Heart left ventricle (tissue), 16 donors: Measurements from ENCODE around the gene HSPB8. TPM values are rescaled to one million over a fixed set of nuclear protein-coding genes. Genes with fewer than 3 reads are reported as not detected.

Experiments used
- ATAC-seq, 4 donors: fragments of 200-7000 bp; cut with Tn5 transposase; one replicate each; pipeline ENCODE4 v1.9.1; 2020 to 2022; ENCODE audit warnings: moderate library complexity in 4 of 4, mild to moderate bottlenecking in 3 of 4, moderate number of reproducible peaks in 1 of 4
- DNase-seq, 5 donors: peaks; one replicate each; pipeline ENCODE4 v3.0.0-alpha.2; 2020
- H3K27ac ChIP-seq, 12 donors: fragments of 200-600 bp; sonication (generic) in 4 of 12; one replicate each; pipeline versions ENCODE4 v1.5.0 to v1.8.0; 2016 to 2022; ENCODE audit warnings: mild to moderate bottlenecking in 2 of 12
- H3K27me3 ChIP-seq, 9 donors: fragments of 200-600 bp; sonication (generic) in 2 of 9; one replicate each; pipeline versions ENCODE4 v1.5.1 to v1.8.0; 2016 to 2022; ENCODE audit warnings: mild to moderate bottlenecking in 3 of 9
- H3K36me3 ChIP-seq, 9 donors: fragments of 200-600 bp; sonication (generic) in 2 of 9; one replicate each; pipeline versions ENCODE4 v1.5.0 to v1.8.0; 2018 to 2022; ENCODE audit warnings: mild to moderate bottlenecking in 2 of 9
- H3K4me1 ChIP-seq, 12 donors: fragments of 200-600 bp; sonication (generic) in 4 of 12; one replicate each; pipeline versions ENCODE4 v1.5.0 to v1.8.0; 2016 to 2022; ENCODE audit warnings: mild to moderate bottlenecking in 3 of 12
- H3K4me3 ChIP-seq, 12 donors: fragments of 200-600 bp; sonication (generic) in 4 of 12; one replicate each; pipeline versions ENCODE4 v1.5.0 to v1.8.0; 2017 to 2022; ENCODE audit warnings: mild to moderate bottlenecking in 9 of 12, moderate library complexity in 4 of 12
- H3K9me3 ChIP-seq, 12 donors: fragments of 200-600 bp; sonication (generic) in 4 of 12; one replicate each; pipeline versions ENCODE4 v1.5.0 to v1.8.0; 2016 to 2022; ENCODE audit warnings: mild to moderate bottlenecking in 1 of 12
- CTCF ChIP-seq, 12 donors: fragments of 200-600 bp; sonication (generic) in 4 of 12; IDR thresholded peaks; one replicate each; pipeline versions ENCODE4 v1.5.0 to v1.8.0; 2018 to 2022; ENCODE audit warnings: antibody characterized with exemption in 12 of 12, mild to moderate bottlenecking in 5 of 12
- POLR2A ChIP-seq, 2 donors: fragments of 450-650 bp; IDR thresholded peaks; one replicate each; pipeline ENCODE4 v1.6.1; 2017; ENCODE audit warnings: antibody characterized with exemption in 2 of 2, mild to moderate bottlenecking in 2 of 2, moderate library complexity in 2 of 2
- WGBS, 4 donors: extraction: QIAGEN DNeasy Blood & Tissue Kit in 2 of 4; methylation state at CpG; one replicate each; pipeline versions ENCODE4 v1.1.5 to v1.1.7; 2013 to 2018; 5-methylcytosine and 5-hydroxymethylcytosine counted together
- intact Hi-C, 10 donors: fragments of 100-400 bp; cut with DNase I; formaldehyde crosslinking; loops; one replicate each; pipeline versions ENCODE4 v1.11.1 to v1.14.2; 2022
- polyA plus RNA-seq, 2 donors: library from polyadenylated mRNA; stranded (reverse); fragments of 200-250 nt; gene quantifications; one replicate each; pipeline ENCODE4 v1.2.3, GENCODE V29; 2013
- total RNA-seq, 9 donors: library from RNA; depleted of rRNA in 2 of 9; stranded (reverse); fragments of >200 nt in 2 of 9; fragmentation: NEBNext Ultra II Directional in 3 of 9; extraction: Animal tissue kit (Norgen Biotek cat#: 25700) in 3 of 9; gene quantifications; one replicate each; pipeline versions ENCODE4 v1.1.0 to v1.2.4, GENCODE V29; 2016 to 2023
- donor health status: ischemic (EF 13 %, LVEDD 7.1; RV severe dilation, severe dysfunction).
- donor health status: healthy with polysubstance abuse.
- donor health status: DM: no; HTN: yes; CAD: no.
- donor health status: DM: no; HTN: no; CAD: no.
- donor health status: ischemic (EF 25% LVEDD 6.9; RV normal size, moderate dysfunction).
- donor health status: ischemic (EF 25% LVEDD 5.7; RV mildly dilated, moderate dysfunction).
- donor health status: healthy.
- donor health status: DM: yes; HTN: yes; CAD: no.
- donor health status: ischemic (EF 35%, LVEDD 5.7; RV mildly dilated, moderate dysfunction).
- donor health status: nonischemic (EF 11% LVEDD 7.7; RV severe dilation, severe dysfunction).
- donor health status: DM: yes; HTN: yes; CAD: no.
- donor health status: PGD.
- donor health status: ischemic (EF 29% LVEDD 5.4; RV normal size, mild dysfunction).
- donor health status: nonischemic (EF 23%, LVEDD 6.1; RV moderate dilation, normal function).

The HSPB8 gene
- total and polyA plus RNA-seq, 11 donors: 417 to 662 (median 523) TPM

- peak; percentile 55 to 71 (median 70) for ATAC-seq
- Histone ChIP-seq H3K9me3 (no peaks in the 10 kb centered on the region), H3K27me3 (no peaks in the 10 kb centered on the region), H3K4me3 (peak overlapping the region in 9 of 12 donors; percentile 62 to 83 (median 72)), H3K36me3 (peaks cover 0 to 24% (median 16%) of the 10 kb centered on the region in 9 donors), H3K4me1 (peaks cover 0 to 63% (median 26%) of the 10 kb centered on the region in 12 donors), H3K27ac (peak overlapping the region; percentile 50 to 99 (median 95))
- TF ChIP-seq POLR2A (IDR thresholded peaks at IDR 0.05) (no peak), CTCF (IDR thresholded peaks at IDR 0.05) (no peak)
- intact Hi-C loops: loop anchor here in 4 of 10 donors (5.0 to 10.0 kb wide), 3 partner anchors 63 to 228 kb away; no protein-coding TSS in a partner anchor
- peak in 4 of 5 donors; percentile 32 to 82 (median 58) for DNase-seq
- 45 to 57% (median 52%) methylated on average over 8 to 9 of the region's 9 CpGs for WGBS, 4 donors
These were observed 5.4 kb downstream of the HSPB8 start for GRCh38 chr12:119183942-119184695.

- Histone ChIP-seq H3K4me3 (no peak overlapping the region), H3K36me3 (peaks cover 0 to 60% (median 27%) of the 10 kb centered on the region in 9 donors), H3K9me3 (no peaks in the 10 kb centered on the region), H3K27ac (peak overlapping the region in 1 of 12 donors; percentile 71), H3K4me1 (peaks cover 0 to 35% (median 10%) of the 10 kb centered on the region in 12 donors), H3K27me3 (no peaks in the 10 kb centered on the region)
- intact Hi-C loops: no loop called here
- DNase-seq (no peak), ATAC-seq (no peak)
- 90 to 97% (median 94%) methylated on average over 16 of the region's 16 CpGs for WGBS, 4 donors
- no peak for TF ChIP-seq CTCF (IDR thresholded peaks at IDR 0.05)
- TF ChIP-seq POLR2A (IDR thresholded peaks at IDR 0.05): no peak
These were observed 16.5 kb downstream of the HSPB8 start for GRCh38 chr12:119195256-119195655.

- intact Hi-C loops: no loop called here
- Histone ChIP-seq H3K9me3 (no peaks in the 10 kb centered on the region), H3K4me1 (peaks cover 0 to 22% (median 6%) of the 10 kb centered on the region in 12 donors), H3K4me3 (no peak overlapping the region), H3K27ac (peak overlapping the region in 6 of 12 donors; percentile 8 to 71 (median 28)), H3K27me3 (no peaks in the 10 kb centered on the region), H3K36me3 (peaks cover 0 to 33% (median 18%) of the 10 kb centered on the region in 9 donors)
- ATAC-seq (peak in 1 of 4 donors; percentile 5), DNase-seq (no peak)
- TF ChIP-seq POLR2A (IDR thresholded peaks at IDR 0.05) (no peak), CTCF (IDR thresholded peaks at IDR 0.05) (no peak)
- 97 to 100% (median 97%) methylated on average over 2 of the region's 2 CpGs for WGBS, 4 donors
These were observed 19.7 kb downstream of the HSPB8 start for GRCh38 chr12:119198440-119198839.

GRCh38 chr12:119200601-119201000 is 21.9 kb downstream of the HSPB8 start:
- intact Hi-C loops: loop anchor here in 3 of 10 donors (10.0 kb wide), 3 partner anchors 86 to 214 kb away; no protein-coding TSS in a partner anchor
- H3K4me3 ChIP-seq: no peak overlapping the region
- H3K36me3 ChIP-seq: peaks cover 0 to 12% (median 2%) of the 10 kb centered on the region in 9 donors
- H3K27ac ChIP-seq: peak overlapping the region in 1 of 12 donors; percentile 19
- ATAC-seq (no peak), DNase-seq (no peak)
- H3K27me3 ChIP-seq: no peaks in the 10 kb centered on the region
- H3K4me1 ChIP-seq: peaks cover 0 to 34% (median 22%) of the 10 kb centered on the region in 12 donors
- TF ChIP-seq POLR2A (IDR thresholded peaks at IDR 0.05) (no peak), CTCF (IDR thresholded peaks at IDR 0.05) (no peak)
- no peaks in the 10 kb centered on the region for H3K9me3 ChIP-seq
- 81 to 90% (median 85%) methylated on average over 4 of the region's 4 CpGs for WGBS, 4 donors
